ENCODE data around the gene NUP153. TPM values are rescaled to one million over a fixed set of nuclear protein-coding genes. Genes with fewer than 3 reads are reported as not detected.

The NUP153 gene
- polyA plus RNA-seq, 1 of the 3 experiments (the other 2 are of a cell fraction), result 10.5 TPM

- TF ChIP-seq USF2 (IDR thresholded peaks at IDR 0.05; ENCODE audit: borderline replicate concordance, low read depth, low read length) (no peak), NFIC (IDR thresholded peaks at IDR 0.05; ENCODE audit: borderline replicate concordance) (no peak), SMC3 (IDR thresholded peaks at IDR 0.05; ENCODE audit: low read depth, low read length) (no peak), MEF2A (IDR thresholded peaks at IDR 0.05; ENCODE audit: borderline replicate concordance, low read depth) (no peak), FOXM1 (IDR thresholded peaks at IDR 0.05; ENCODE audit: low read depth) (no peak), PBX3 (IDR thresholded peaks at IDR 0.05) (no peak), POLR2AphosphoS5 (IDR thresholded peaks at IDR 0.05; ENCODE audit: low read depth, low read length) (no peak), RFX5 (IDR thresholded peaks at IDR 0.05; ENCODE audit: low read length) (no peak), SIN3A (IDR thresholded peaks at IDR 0.05; ENCODE audit: borderline replicate concordance, low read depth, low read length) (no peak), EZH2phosphoT487 (IDR thresholded peaks at IDR 0.05; ENCODE audit: borderline replicate concordance, low read depth) (no peak), FOXJ3 (CRISPR knock-in tag; IDR thresholded peaks at IDR 0.05) (no peak), TCF12 (IDR thresholded peaks at IDR 0.05) (no peak), TAF1 (IDR thresholded peaks at IDR 0.05; ENCODE audit: borderline replicate concordance, low read depth, low read length) (no peak)
Observed at GRCh38 chr6:17635568-17635967, 71.2 kb downstream of the NUP153 start (continued).

GRCh38 chr6:17633465-17634188, 73.1 kb downstream of the NUP153 start:
- H3K4me1 ChIP-seq (ENCODE audit: control insufficient read depth in 1 of 2, insufficient read depth in 2 of 2, low read depth in 1 of 2, low read length in 1 of 2), result 0 out of 4 replicates have a peak, but pooled peaks cover 0 to 3% of the 10 kb centered on the region in 2 experiments
- H3K4me2 ChIP-seq, result no peak overlapping the region
- no peak for DNase-seq
- no peaks in the 10 kb centered on the region for H3F3A ChIP-seq (replicated peaks; ENCODE audit: insufficient read depth)
- H3K9me2 ChIP-seq, result no peaks in the 10 kb centered on the region
- no peak overlapping the region for H2AFZ ChIP-seq (ENCODE audit: low read depth)
- CTCF ChIA-PET, result interaction anchor here (1.3 kb wide), 1 partner anchor 10 kb away, joined by 3 read pairs; no protein-coding TSS in a partner anchor
- peaks cover 61 to 74% of the 10 kb centered on the region in 2 experiments for H3K36me3 ChIP-seq (replicated peaks in 1 of 2; ENCODE audit: control insufficient read depth in 1 of 2, insufficient read depth in 2 of 2, low read length in 1 of 2)
- H3K27ac ChIP-seq (ENCODE audit: low read depth in 2 of 2, low read length in 1 of 2), result no peak overlapping the region
- POLR2A ChIA-PET, result no interaction called here
- no peak overlapping the region for H3K4me3 ChIP-seq (ENCODE audit: low read depth in 2 of 2, low read length in 1 of 2)
- peaks cover 7% of the 10 kb centered on the region; the same call in 1 of the 2 replicates for H4K20me1 ChIP-seq (ENCODE audit: insufficient read depth)
- no peaks in the 10 kb centered on the region for H3K9me3 ChIP-seq
- H3K79me2 ChIP-seq (ENCODE audit: insufficient read depth), result peaks cover 54% of the 10 kb centered on the region
- WGBS (ENCODE audit: low lambda C conversion rate), result 100% methylated on average over 2 of the region's 2 CpGs
- H3K9ac ChIP-seq, result no peak overlapping the region
- no peaks in the 10 kb centered on the region for H3K27me3 ChIP-seq (ENCODE audit: insufficient read depth)
- no peak for TF ChIP-seq TAF1 (IDR thresholded peaks at IDR 0.05; ENCODE audit: borderline replicate concordance, low read depth, low read length)
- no peak for TF ChIP-seq REST (IDR thresholded peaks at IDR 0.05; ENCODE audit: low read depth, low read length)
- TF ChIP-seq MXI1 (IDR thresholded peaks at IDR 0.05; ENCODE audit: low read depth, low read length), result no peak
- TF ChIP-seq NFIC (IDR thresholded peaks at IDR 0.05; ENCODE audit: borderline replicate concordance), result no peak
- TF ChIP-seq RAD21 (IDR thresholded peaks at IDR 0.05; ENCODE audit: low read length), result no peak
- no peak for TF ChIP-seq MEF2A (IDR thresholded peaks at IDR 0.05; ENCODE audit: borderline replicate concordance, low read depth)
- no peak for TF ChIP-seq USF2 (IDR thresholded peaks at IDR 0.05; ENCODE audit: borderline replicate concordance, low read depth, low read length)
- TF ChIP-seq TCF12 (IDR thresholded peaks at IDR 0.05), result no peak
- TF ChIP-seq RCOR1 (IDR thresholded peaks at IDR 0.05; ENCODE audit: low read length), result no peak
- TF ChIP-seq RXRA (IDR thresholded peaks at IDR 0.05; ENCODE audit: borderline replicate concordance, low read depth), result no peak
- TF ChIP-seq FOSL2 (IDR thresholded peaks at IDR 0.05; ENCODE audit: borderline replicate concordance, low read depth), result no peak
- no peak for TF ChIP-seq ELF1 (IDR thresholded peaks at IDR 0.05)
- no peak for TF ChIP-seq GABPA (IDR thresholded peaks at IDR 0.05; ENCODE audit: low read depth)
- no peak for TF ChIP-seq CTCF (IDR thresholded peaks at IDR 0.05)
- no peak for TF ChIP-seq RFX5 (IDR thresholded peaks at IDR 0.05; ENCODE audit: low read length)
- TF ChIP-seq POLR2AphosphoS5 (IDR thresholded peaks at IDR 0.05; ENCODE audit: low read depth, low read length), result no peak
- no peak for TF ChIP-seq YY1 (IDR thresholded peaks at IDR 0.05; ENCODE audit: low read depth)

Data from SK-N-SH (cell line).